GM12878 (cell line): ENCODE measurements around the gene NTN3. TPM values are rescaled to one million over a fixed set of nuclear protein-coding genes. Genes with fewer than 3 reads are reported as not detected.

Experiments
- ATAC-seq: fragments of 200-7000 bp; cut with Tn5 transposase; 3 replicates; pipeline ENCODE4 v1.9.1; 2020; ENCODE audit warnings: mild to moderate bottlenecking, moderate library complexity
- BruUV-seq: library from RNA; stranded (reverse); fragments of 400-500 nt; replicated peaks from 2 replicates; lab custom pipeline; 2021; lab: Mats Ljungman, UMichigan
- CTCF ChIA-PET: fragments of 300-600 bp; sonication (Branson Sonifier 250); formaldehyde crosslinking; extraction: SDS; loops from one replicate; lab custom pipeline; 2021; ENCODE audit warnings: inconsistent platforms; lab: Yijun Ruan, JAX
- POLR2A ChIA-PET: fragments of 350-600 bp; formaldehyde crosslinking; extraction: SDS; loops from one replicate; lab custom pipeline; 2021; ENCODE audit warnings: inconsistent platforms; lab: Charles Lee
- RAD21 ChIA-PET: fragments of 300-600 bp; sonication (Branson Sonifier 250); formaldehyde crosslinking; loops from one replicate; lab custom pipeline; 2023; ENCODE audit warnings: antibody characterized with exemption; ENCODE audit not compliant: unreplicated experiment; lab: Charles Lee
- SMC1A ChIA-PET: fragments of 300-600 bp; sonication (Branson Sonifier 250); formaldehyde crosslinking; loops from one replicate; lab custom pipeline; 2023; ENCODE audit not compliant: unreplicated experiment, uncharacterized antibody; lab: Charles Lee
- DNase-seq: peaks from one replicate; pipeline ENCODE4 v3.0.0-alpha.2; 2011; ENCODE audit warnings: low read depth, low spot score
- FAIRE-seq: peaks from 3 replicates; lab custom pipeline; 2011; peaks lifted over from hg19 to GRCh38; lab: Jason Lieb, UNC
- H2AFZ ChIP-seq: 2 replicates; pipeline ENCODE4 v1.6.0; 2011; ENCODE audit warnings: low read depth, low read length, control low read depth; ENCODE audit not compliant: control insufficient read depth
- H3K27ac ChIP-seq: 2 replicates; pipeline ENCODE4 v1.5.1; 2011; ENCODE audit warnings: control low read depth; ENCODE audit not compliant: control insufficient read depth, insufficient read depth
- H3K27me3 ChIP-seq, 2 experiments: replicated peaks in 1 of 2; 2 replicates each; pipeline versions ENCODE4 v1.6.0 to v1.6.1; 2011; ENCODE audit warnings: low read length in 1 of 2; ENCODE audit not compliant: control insufficient read depth in 2 of 2, insufficient read depth in 2 of 2
- H3K36me3 ChIP-seq, 2 experiments: 2 replicates each; pipeline ENCODE4 v1.5.1; 2011; ENCODE audit warnings: low read length in 1 of 2; ENCODE audit not compliant: control insufficient read depth in 2 of 2, insufficient read depth in 2 of 2
- H3K4me1 ChIP-seq: 2 replicates; pipeline ENCODE4 v1.6.1; 2011; ENCODE audit warnings: mild to moderate bottlenecking, low read length, moderate library complexity, mixed read lengths; ENCODE audit not compliant: control insufficient read depth, insufficient read depth
- H3K4me2 ChIP-seq: 2 replicates; pipeline ENCODE4 v1.6.0; 2011; ENCODE audit warnings: control low read depth; ENCODE audit not compliant: control insufficient read depth, insufficient read depth
- H3K4me3 ChIP-seq: fragments of 200-600 bp; sonication (generic); 2 replicates; pipeline ENCODE4 v1.5.1; 2016
- H3K79me2 ChIP-seq: 2 replicates; pipeline ENCODE4 v1.6.0; 2011; ENCODE audit warnings: low read length; ENCODE audit not compliant: control insufficient read depth, insufficient read depth
- H3K9ac ChIP-seq: 2 replicates; pipeline ENCODE4 v1.8.0; 2011; ENCODE audit warnings: low read length, control low read depth, mixed read lengths; ENCODE audit not compliant: control insufficient read depth, insufficient read depth
- H3K9me3 ChIP-seq: replicated peaks from 3 replicates; pipeline ENCODE4 v1.5.1; 2011; ENCODE audit warnings: mild to moderate bottlenecking, low read length; ENCODE audit not compliant: control insufficient read depth, insufficient read depth
- H4K20me1 ChIP-seq: 2 replicates; pipeline ENCODE4 v1.6.0; 2011; ENCODE audit not compliant: control insufficient read depth, insufficient read depth
- BACH1 ChIP-seq: fragments of 450-650 bp; IDR thresholded peaks from 2 replicates; pipeline ENCODE4 v1.6.1; 2017; ENCODE audit warnings: mild to moderate bottlenecking, borderline replicate concordance
- DPF2 ChIP-seq: fragments of 450-650 bp; IDR thresholded peaks from 2 replicates; pipeline ENCODE4 v1.6.1; 2017; ENCODE audit warnings: mild to moderate bottlenecking
- EZH2 ChIP-seq: IDR thresholded peaks from 2 replicates; pipeline ENCODE4 v1.6.1; 2012; ENCODE audit warnings: low read depth, mild to moderate bottlenecking, control low read depth, inconsistent platforms, low read length, borderline replicate concordance; ENCODE audit not compliant: control insufficient read depth
- MEF2B ChIP-seq: fragments of 450-650 bp; IDR thresholded peaks from 2 replicates; pipeline ENCODE4 v1.6.1; 2018; ENCODE audit warnings: mild to moderate bottlenecking, moderate library complexity; ENCODE audit not compliant: partially characterized antibody, poor library complexity, severe bottlenecking
- NFXL1 ChIP-seq: fragments of 450-650 bp; IDR thresholded peaks from 2 replicates; pipeline ENCODE4 v1.6.1; 2017; ENCODE audit warnings: antibody characterized with exemption, mild to moderate bottlenecking, borderline replicate concordance
- RB1 ChIP-seq: fragments of 450-650 bp; formaldehyde crosslinking; IDR thresholded peaks from 2 replicates; pipeline ENCODE4 v1.6.1; 2017; ENCODE audit warnings: mild to moderate bottlenecking, borderline replicate concordance
- SIX5 ChIP-seq: IDR thresholded peaks from 2 replicates; pipeline ENCODE4 v1.6.1; 2011; ENCODE audit warnings: mild to moderate bottlenecking, low read depth, low read length, moderate library complexity; ENCODE audit not compliant: severe bottlenecking
- SMAD5 ChIP-seq: IDR thresholded peaks from 2 replicates; pipeline ENCODE4 v1.6.1; 2016; ENCODE audit warnings: antibody characterized with exemption, low read depth
- ZBED1 ChIP-seq: IDR thresholded peaks from 2 replicates; pipeline ENCODE4 v1.6.1; 2016; ENCODE audit warnings: borderline replicate concordance
- ZNF384 ChIP-seq: IDR thresholded peaks from 2 replicates; pipeline ENCODE4 v1.6.1; 2012; ENCODE audit warnings: low read depth, mild to moderate bottlenecking, low read length, improper control_type of control experiment, borderline replicate concordance
- WGBS: methylation state at CpG from one replicate; pipeline ENCODE4 v1.1.6; 2016; ENCODE audit warnings: low lambda C conversion rate; ENCODE audit not compliant: insufficient replicate concordance, insufficient coverage; ENCODE audit errors: missing lambda C conversion rate; 5-methylcytosine and 5-hydroxymethylcytosine counted together
- in situ Hi-C: fragments of 300-500 bp; cut with MboI; formaldehyde crosslinking; loops from 9 replicates; pipeline ENCODE4 v1.14.3; 2018; ENCODE audit warnings: mixed read lengths
- intact Hi-C: fragments of 100-400 bp; cut with micrococcal nuclease; formaldehyde crosslinking; loops from one replicate; pipeline ENCODE4 v1.14.2; 2022; ENCODE audit not compliant: unreplicated experiment
- polyA plus RNA-seq, 11 experiments: library from polyadenylated mRNA; depleted of rRNA in 4 of 11; unstranded in 6 of 11; stranded (reverse) in 5 of 11; fragments of >200 nt; fragmentation: Nextera tagmentation in 4 of 11; fragmentation: Illumina TruSeq in 1 of 11; extraction: Ambion mirVana in 4 of 11; extraction: Trizol in 1 of 11; gene quantifications; 1 replicate in 1 of 11; 2 replicates in 10 of 11; pipeline versions ENCODE4 v1.2.1 to v1.2.3, GENCODE V29; 2011 to 2016; ENCODE audit warnings: inconsistent platforms in 2 of 11, missing spikeins in 2 of 11, low read depth in 1 of 11
- total RNA-seq, 4 experiments: library from RNA; depleted of rRNA in 3 of 4; stranded (reverse); fragments of >200 nt in 3 of 4; fragmentation: Illumina TruSeq in 1 of 4; extraction: Trizol in 1 of 4; gene quantifications; 2 replicates each; pipeline versions ENCODE4 v1.2.1 to v1.2.3, GENCODE V29; 2013 to 2021
- TF ChIP-seq, protein P1 (sequence below): fragments of 450-650 bp; IDR thresholded peaks from 2 replicates; pipeline ENCODE4 v1.6.1; 2017; ENCODE audit warnings: mild to moderate bottlenecking, moderate library complexity
- TF ChIP-seq, protein P2 (sequence below): fragments of 450-650 bp; formaldehyde crosslinking; IDR thresholded peaks from 2 replicates; pipeline ENCODE4 v1.4.0; 2022; ENCODE audit warnings: mild to moderate bottlenecking, moderate library complexity
- TF ChIP-seq, protein P3 (sequence below): fragments of 450-650 bp; IDR thresholded peaks from 2 replicates; pipeline ENCODE4 v1.6.1; 2016; ENCODE audit warnings: mild to moderate bottlenecking

The NTN3 gene
- total and polyA plus RNA-seq, 10 of the 15 experiments (the other 5 are each of a cell fraction or from before 2014, with no cell fraction given), result 0.04 TPM; not detected in 9

DNA sequence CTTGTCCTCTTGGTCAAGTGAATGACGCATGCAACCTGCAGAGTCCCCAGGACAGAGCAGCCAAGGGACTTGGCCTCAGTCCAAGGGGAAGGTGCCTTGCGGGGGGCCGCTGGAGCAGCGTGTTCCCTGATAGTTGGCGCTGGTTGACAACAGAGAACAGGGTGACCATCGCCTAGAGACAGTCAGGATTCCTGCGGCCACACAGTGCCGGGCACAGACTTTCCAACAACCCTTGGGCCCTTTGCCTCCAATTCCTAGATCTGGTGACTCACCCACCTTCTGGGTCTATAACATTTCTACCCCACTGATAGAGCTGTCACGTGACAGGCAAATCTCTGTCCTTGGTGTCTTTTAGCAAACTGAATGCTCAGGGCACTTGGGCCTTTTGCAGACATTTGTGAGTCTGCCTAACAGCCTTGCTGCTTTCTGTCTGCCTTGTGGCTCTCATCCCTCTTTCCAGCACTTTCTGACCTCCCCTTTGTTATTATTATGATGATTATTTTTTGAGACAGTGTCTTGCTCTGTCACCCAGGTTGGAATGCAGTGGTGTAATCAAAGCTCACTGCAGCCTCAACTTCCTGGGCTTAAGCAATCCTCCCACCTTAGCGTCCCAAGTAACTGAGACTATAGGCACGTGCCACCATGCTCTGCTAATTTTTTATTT lies 23.0 kb upstream of the NTN3 start:
- ATAC-seq (no peak), FAIRE-seq (no peak), DNase-seq (no peak)
- Histone ChIP-seq H3K4me2 (no peak overlapping the region), H3K9ac (no peak overlapping the region), H3K27me3 (no peaks in the 10 kb centered on the region), H3K4me3 (no peak overlapping the region), H3K36me3 (peaks cover 38 to 55% of the 10 kb centered on the region in 2 experiments), H3K4me1 (no peaks in the 10 kb centered on the region), H2AFZ (no peak overlapping the region), H3K27ac (no peak overlapping the region), H3K79me2 (no peaks in the 10 kb centered on the region), H3K9me3 (no peaks in the 10 kb centered on the region), H4K20me1 (no peaks in the 10 kb centered on the region)
- in situ Hi-C loops, result no loop called here
- BruUV-seq, result no TSS peak
- ChIA-PET CTCF (interaction anchor here (1.0 kb wide), 1 partner anchor 39 kb away, joined by 3 read pairs; no protein-coding TSS in a partner anchor), RAD21 (no interaction called here), POLR2A (no interaction called here), SMC1A (no interaction called here)
- TF ChIP-seq NFXL1, result no peak
- TF ChIP-seq, protein P1, sequence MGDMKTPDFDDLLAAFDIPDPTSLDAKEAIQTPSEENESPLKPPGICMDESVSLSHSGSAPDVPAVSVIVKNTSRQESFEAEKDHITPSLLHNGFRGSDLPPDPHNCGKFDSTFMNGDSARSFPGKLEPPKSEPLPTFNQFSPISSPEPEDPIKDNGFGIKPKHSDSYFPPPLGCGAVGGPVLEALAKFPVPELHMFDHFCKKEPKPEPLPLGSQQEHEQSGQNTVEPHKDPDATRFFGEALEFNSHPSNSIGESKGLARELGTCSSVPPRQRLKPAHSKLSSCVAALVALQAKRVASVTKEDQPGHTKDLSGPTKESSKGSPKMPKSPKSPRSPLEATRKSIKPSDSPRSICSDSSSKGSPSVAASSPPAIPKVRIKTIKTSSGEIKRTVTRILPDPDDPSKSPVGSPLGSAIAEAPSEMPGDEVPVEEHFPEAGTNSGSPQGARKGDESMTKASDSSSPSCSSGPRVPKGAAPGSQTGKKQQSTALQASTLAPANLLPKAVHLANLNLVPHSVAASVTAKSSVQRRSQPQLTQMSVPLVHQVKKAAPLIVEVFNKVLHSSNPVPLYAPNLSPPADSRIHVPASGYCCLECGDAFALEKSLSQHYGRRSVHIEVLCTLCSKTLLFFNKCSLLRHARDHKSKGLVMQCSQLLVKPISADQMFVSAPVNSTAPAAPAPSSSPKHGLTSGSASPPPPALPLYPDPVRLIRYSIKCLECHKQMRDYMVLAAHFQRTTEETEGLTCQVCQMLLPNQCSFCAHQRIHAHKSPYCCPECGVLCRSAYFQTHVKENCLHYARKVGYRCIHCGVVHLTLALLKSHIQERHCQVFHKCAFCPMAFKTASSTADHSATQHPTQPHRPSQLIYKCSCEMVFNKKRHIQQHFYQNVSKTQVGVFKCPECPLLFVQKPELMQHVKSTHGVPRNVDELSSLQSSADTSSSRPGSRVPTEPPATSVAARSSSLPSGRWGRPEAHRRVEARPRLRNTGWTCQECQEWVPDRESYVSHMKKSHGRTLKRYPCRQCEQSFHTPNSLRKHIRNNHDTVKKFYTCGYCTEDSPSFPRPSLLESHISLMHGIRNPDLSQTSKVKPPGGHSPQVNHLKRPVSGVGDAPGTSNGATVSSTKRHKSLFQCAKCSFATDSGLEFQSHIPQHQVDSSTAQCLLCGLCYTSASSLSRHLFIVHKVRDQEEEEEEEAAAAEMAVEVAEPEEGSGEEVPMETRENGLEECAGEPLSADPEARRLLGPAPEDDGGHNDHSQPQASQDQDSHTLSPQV, result no peak
- TF ChIP-seq DPF2, result no peak
- no peak for TF ChIP-seq EZH2
- no peak for TF ChIP-seq RB1
- TF ChIP-seq BACH1, result no peak
- TF ChIP-seq, protein P2, sequence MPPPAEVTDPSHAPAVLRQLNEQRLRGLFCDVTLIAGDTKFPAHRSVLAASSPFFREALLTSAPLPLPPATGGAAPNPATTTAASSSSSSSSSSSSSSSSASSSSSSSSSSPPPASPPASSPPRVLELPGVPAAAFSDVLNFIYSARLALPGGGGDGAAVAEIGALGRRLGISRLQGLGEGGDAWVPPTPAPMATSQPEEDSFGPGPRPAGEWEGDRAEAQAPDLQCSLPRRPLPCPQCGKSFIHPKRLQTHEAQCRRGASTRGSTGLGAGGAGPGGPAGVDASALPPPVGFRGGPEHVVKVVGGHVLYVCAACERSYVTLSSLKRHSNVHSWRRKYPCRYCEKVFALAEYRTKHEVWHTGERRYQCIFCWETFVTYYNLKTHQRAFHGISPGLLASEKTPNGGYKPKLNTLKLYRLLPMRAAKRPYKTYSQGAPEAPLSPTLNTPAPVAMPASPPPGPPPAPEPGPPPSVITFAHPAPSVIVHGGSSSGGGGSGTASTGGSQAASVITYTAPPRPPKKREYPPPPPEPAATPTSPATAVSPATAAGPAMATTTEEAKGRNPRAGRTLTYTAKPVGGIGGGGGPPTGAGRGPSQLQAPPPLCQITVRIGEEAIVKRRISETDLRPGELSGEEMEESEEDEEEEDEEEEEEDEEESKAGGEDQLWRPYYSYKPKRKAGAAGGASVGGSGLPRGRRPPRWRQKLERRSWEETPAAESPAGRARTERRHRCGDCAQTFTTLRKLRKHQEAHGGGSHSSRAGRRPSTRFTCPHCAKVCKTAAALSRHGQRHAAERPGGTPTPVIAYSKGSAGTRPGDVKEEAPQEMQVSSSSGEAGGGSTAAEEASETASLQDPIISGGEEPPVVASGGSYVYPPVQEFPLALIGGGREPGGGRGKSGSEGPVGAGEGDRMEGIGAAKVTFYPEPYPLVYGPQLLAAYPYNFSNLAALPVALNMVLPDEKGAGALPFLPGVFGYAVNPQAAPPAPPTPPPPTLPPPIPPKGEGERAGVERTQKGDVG, result no peak
- TF ChIP-seq ZNF384, result no peak
- TF ChIP-seq SIX5, result no peak
- no peak for TF ChIP-seq ZBED1
- no peak for TF ChIP-seq SMAD5
- TF ChIP-seq, protein P3, sequence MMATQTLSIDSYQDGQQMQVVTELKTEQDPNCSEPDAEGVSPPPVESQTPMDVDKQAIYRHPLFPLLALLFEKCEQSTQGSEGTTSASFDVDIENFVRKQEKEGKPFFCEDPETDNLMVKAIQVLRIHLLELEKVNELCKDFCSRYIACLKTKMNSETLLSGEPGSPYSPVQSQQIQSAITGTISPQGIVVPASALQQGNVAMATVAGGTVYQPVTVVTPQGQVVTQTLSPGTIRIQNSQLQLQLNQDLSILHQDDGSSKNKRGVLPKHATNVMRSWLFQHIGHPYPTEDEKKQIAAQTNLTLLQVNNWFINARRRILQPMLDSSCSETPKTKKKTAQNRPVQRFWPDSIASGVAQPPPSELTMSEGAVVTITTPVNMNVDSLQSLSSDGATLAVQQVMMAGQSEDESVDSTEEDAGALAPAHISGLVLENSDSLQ, result no peak
- no peak for TF ChIP-seq MEF2B
- WGBS, result 89% methylated on average over 11 of the region's 11 CpGs
- intact Hi-C loops, result no loop called here
